KMS-11 (cell line): ENCODE data around the gene NXT2.

Source experiments
- H2AFZ ChIP-seq: fragments of 200-600 bp; sonication (generic); 2 replicates; pipeline ENCODE4 v1.6.1; 2016; ENCODE audit warnings: antibody characterized with exemption, mixed run types, low read depth
- H3K27ac ChIP-seq: fragments of 200-600 bp; sonication (generic); 2 replicates; pipeline ENCODE4 v1.6.1; 2016; ENCODE audit warnings: mild to moderate bottlenecking, mixed run types
- H3K27me3 ChIP-seq: fragments of 200-600 bp; sonication (generic); 2 replicates; pipeline ENCODE4 v1.6.1; 2017; ENCODE audit warnings: mild to moderate bottlenecking, low read depth, mixed run types, moderate library complexity; ENCODE audit not compliant: insufficient read depth
- H3K36me3 ChIP-seq: fragments of 200-600 bp; sonication (generic); 2 replicates; pipeline ENCODE4 v1.6.1; 2017; ENCODE audit warnings: mild to moderate bottlenecking, mixed run types; ENCODE audit not compliant: insufficient read depth
- H3K4me1 ChIP-seq: fragments of 200-600 bp; sonication (generic); 2 replicates; pipeline ENCODE4 v1.6.1; 2016; ENCODE audit warnings: mild to moderate bottlenecking, low read depth, mixed run types; ENCODE audit not compliant: poor library complexity, severe bottlenecking
- H3K4me2 ChIP-seq: fragments of 200-600 bp; sonication (generic); 2 replicates; pipeline ENCODE4 v1.7.0; 2016; ENCODE audit warnings: mild to moderate bottlenecking, mixed run types
- H3K4me3 ChIP-seq: fragments of 200-600 bp; sonication (generic); IDR thresholded peaks from 2 replicates; pipeline ENCODE4 v1.6.1; 2017; ENCODE audit warnings: low read depth, low read length, mixed read lengths; ENCODE audit not compliant: insufficient read depth
- H3K79me2 ChIP-seq: fragments of 200-600 bp; sonication (generic); 2 replicates; pipeline ENCODE4 v1.6.1; 2016; ENCODE audit warnings: low read depth, mixed run types; ENCODE audit not compliant: insufficient read depth
- H3K9ac ChIP-seq: fragments of 200-600 bp; sonication (generic); 2 replicates; pipeline ENCODE4 v1.6.1; 2016; ENCODE audit warnings: mild to moderate bottlenecking, mixed run types
- H4K20me1 ChIP-seq: fragments of 200-600 bp; sonication (generic); 2 replicates; pipeline ENCODE4 v1.6.1; 2016; ENCODE audit warnings: mild to moderate bottlenecking, mixed run types; ENCODE audit not compliant: insufficient read depth
- TF ChIP-seq, protein P1 (sequence below): fragments of 200-600 bp; sonication (generic); conservative IDR thresholded peaks from 2 replicates; pipeline ENCODE4 v1.6.1; 2017; ENCODE audit warnings: low read depth, mild to moderate bottlenecking, antibody characterized with exemption, low read length, moderate library complexity, mixed read lengths

NXT2 gene

DNA sequence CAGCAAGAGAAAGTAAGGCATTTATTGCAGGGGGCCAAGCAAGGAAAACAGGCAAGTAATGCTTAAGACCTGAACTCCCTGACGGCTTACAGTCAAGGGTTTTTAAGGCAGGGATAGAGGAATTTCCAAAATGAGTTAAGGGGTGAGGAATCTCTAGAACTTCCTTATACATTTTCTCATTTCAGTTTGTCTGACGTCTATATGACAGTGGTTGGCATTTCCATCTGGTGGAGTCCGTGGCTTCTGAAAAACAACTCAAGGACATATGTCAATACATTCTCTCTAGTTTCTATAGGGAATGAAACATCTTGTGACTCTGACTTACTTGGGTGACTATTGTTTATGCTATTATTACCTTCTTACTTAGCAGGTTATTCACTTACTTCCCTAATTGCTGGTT lies 35.5 kb upstream of the NXT2 start:
- H4K20me1 ChIP-seq, result no peaks in the 10 kb centered on the region
- H3K36me3 ChIP-seq, result no peaks in the 10 kb centered on the region
- no peaks in the 10 kb centered on the region for H3K4me1 ChIP-seq
- no peak overlapping the region for H2AFZ ChIP-seq
- TF ChIP-seq, protein P1, sequence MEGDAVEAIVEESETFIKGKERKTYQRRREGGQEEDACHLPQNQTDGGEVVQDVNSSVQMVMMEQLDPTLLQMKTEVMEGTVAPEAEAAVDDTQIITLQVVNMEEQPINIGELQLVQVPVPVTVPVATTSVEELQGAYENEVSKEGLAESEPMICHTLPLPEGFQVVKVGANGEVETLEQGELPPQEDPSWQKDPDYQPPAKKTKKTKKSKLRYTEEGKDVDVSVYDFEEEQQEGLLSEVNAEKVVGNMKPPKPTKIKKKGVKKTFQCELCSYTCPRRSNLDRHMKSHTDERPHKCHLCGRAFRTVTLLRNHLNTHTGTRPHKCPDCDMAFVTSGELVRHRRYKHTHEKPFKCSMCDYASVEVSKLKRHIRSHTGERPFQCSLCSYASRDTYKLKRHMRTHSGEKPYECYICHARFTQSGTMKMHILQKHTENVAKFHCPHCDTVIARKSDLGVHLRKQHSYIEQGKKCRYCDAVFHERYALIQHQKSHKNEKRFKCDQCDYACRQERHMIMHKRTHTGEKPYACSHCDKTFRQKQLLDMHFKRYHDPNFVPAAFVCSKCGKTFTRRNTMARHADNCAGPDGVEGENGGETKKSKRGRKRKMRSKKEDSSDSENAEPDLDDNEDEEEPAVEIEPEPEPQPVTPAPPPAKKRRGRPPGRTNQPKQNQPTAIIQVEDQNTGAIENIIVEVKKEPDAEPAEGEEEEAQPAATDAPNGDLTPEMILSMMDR, result no peak
- no peaks in the 10 kb centered on the region for H3K27me3 ChIP-seq
- no peak overlapping the region for H3K4me3 ChIP-seq
- H3K79me2 ChIP-seq, result no peaks in the 10 kb centered on the region
- H3K4me2 ChIP-seq, result no peak overlapping the region
- no peak overlapping the region for H3K27ac ChIP-seq
- H3K9ac ChIP-seq, result no peak overlapping the region

DNA sequence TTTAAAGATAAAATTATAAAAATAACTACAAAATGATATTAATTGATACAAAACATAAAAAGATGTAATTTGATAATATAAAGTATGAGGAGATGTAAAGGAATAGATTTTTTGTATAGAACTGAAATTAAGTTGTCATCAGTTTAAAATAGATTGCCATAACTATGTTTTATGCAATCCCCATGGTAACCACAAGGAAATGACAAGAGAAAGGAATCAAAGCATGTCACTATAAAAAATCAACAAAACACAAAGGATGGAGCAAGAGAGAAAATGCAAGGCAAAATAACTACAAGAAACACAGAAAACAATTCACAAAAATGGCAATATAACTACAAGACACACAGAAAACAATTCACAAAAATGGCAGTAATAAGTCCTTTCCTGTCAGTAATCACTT lies 27.7 kb upstream of the NXT2 start:
- Histone ChIP-seq H4K20me1 (no peaks in the 10 kb centered on the region), H3K4me1 (no peaks in the 10 kb centered on the region), H3K79me2 (no peaks in the 10 kb centered on the region), H3K36me3 (no peaks in the 10 kb centered on the region), H3K27ac (no peak overlapping the region), H3K9ac (no peak overlapping the region), H3K27me3 (no peaks in the 10 kb centered on the region), H3K4me3 (no peak overlapping the region), H3K4me2 (no peak overlapping the region), H2AFZ (no peak overlapping the region)
- TF ChIP-seq, protein P1, result no peak

DNA sequence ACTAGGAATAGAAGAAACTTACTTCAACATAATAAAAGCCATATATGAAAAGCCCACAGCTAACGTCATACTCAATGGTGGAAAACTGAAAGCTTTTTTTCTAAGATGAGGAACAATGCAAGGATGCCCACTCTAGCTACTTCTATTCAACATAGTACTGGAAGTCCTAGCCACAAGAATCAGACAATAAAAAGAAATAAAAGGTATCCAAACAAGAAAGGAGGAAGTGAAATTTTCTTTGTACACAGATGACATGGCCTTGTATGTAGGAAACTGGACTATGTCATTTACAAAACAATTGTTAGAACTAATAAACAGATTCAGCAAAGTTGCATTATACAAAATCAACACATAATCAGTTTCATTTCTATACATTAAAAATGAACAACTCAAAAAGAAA lies 25.5 kb upstream of the NXT2 start:
- no peaks in the 10 kb centered on the region for H3K36me3 ChIP-seq
- no peaks in the 10 kb centered on the region for H3K27me3 ChIP-seq
- H2AFZ ChIP-seq, result no peak overlapping the region
- no peaks in the 10 kb centered on the region for H3K79me2 ChIP-seq
- H3K4me1 ChIP-seq, result no peaks in the 10 kb centered on the region
- no peak overlapping the region for H3K4me3 ChIP-seq
- no peak overlapping the region for H3K4me2 ChIP-seq
- no peaks in the 10 kb centered on the region for H4K20me1 ChIP-seq
- H3K9ac ChIP-seq, result no peak overlapping the region
- H3K27ac ChIP-seq, result no peak overlapping the region
- TF ChIP-seq, protein P1, result no peak

DNA sequence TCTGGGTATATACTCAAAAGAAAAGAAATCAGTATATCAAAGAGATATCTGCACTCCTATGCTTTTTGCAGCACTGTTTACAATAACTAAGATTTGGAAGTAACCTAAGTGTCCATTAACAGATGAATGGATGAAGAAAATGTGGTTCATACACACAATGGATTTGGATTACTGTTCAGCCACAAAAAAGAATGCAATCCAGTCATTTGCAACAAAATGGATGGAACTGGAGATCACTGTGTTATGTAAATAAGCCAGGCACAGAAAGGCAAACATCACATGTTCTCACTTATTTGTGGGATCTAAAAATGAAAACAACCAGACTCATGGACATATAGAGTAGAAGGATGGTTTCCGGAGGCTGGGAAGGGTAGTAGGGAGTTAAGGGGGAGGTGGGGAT lies 17.6 kb upstream of the NXT2 start:
- Histone ChIP-seq H2AFZ (no peak overlapping the region), H3K27ac (no peak overlapping the region), H3K27me3 (no peaks in the 10 kb centered on the region), H3K4me2 (no peak overlapping the region), H3K4me3 (no peak overlapping the region), H3K4me1 (no peaks in the 10 kb centered on the region), H3K79me2 (no peaks in the 10 kb centered on the region), H3K36me3 (no peaks in the 10 kb centered on the region), H4K20me1 (no peaks in the 10 kb centered on the region), H3K9ac (no peak overlapping the region)
- TF ChIP-seq, protein P1, result no peak
